Activated CD4-positive, alpha-beta T cell treated with anti-CD3 and anti-CD28 coated beads, Interleukin-2, Interleukin-4, amounts not matched to agents 100 ng/mL and 50 ng/mL, durations not matched to agents 16 hours and 8 hours (primary cell): ENCODE measurements around the gene SASH3.

ENCODE experiments used
- DNase-seq: peaks from one replicate; pipeline ENCODE4 v3.0.0-alpha.2; 2020; ENCODE audit warnings: low spot score

SASH3 gene

DNA sequence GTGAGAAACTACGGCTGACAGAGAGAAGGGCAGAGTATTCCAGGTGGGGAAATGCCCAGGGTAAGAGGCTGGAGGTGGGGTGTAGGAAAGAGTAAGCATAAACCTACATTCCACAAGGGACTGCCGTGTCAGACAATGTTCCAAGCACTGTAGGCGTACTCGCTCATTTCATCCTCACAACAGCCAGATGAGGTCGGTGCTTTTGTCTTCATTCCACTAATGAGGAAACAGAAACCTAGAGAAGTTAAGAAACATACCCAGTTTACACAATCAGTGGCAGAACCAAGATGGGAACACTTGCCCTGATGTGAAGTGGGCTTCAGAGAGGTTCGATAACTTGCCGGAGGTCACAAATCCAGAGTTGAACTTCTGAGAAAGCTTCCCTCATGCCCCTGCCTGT, 4.6 kb downstream of the SASH3 start:
- DNase-seq: no peak

DNA sequence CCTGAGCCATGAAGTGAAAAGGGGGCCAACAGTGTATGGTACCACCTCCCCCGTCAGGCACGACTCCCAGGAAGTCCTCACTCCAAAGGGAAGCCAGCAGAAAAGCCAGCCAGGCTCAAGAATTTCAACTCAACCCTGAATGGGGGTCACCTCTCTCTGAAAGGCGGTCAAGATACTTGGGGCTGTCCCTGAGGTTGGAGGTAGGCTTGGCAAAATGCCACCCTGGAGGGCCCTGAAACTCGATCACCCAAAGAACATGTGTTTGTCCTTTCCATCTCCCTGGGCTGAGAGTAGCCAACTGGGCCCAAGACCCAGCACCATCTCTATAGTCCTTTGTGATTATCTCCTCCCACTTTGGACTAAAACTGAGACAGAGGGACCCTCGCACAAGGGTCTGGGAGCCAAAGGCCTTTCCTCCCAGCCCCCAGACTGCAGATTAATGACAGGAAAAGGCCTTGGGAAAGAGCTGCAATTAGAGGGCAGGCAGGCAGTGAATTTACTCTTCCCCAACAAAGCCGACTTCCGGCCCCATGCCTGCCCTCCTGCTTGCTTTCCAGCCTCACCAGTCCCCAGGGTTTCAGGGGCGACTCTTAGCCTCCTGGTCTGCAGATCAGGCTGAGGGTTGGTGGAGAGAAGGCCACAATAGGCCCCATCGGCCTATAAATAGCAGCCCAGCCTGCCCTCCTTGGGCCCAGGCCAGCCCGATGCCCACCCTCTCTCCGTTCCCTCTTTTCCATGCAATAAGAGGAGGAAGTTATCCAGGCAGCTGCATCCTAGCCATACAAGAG, 5.6 kb downstream of the SASH3 start:
- DNase-seq: no peak

GRCh38 chrX:129786210-129786651, 6.5 kb downstream of the SASH3 start:
- DNase-seq: no peak

DNA sequence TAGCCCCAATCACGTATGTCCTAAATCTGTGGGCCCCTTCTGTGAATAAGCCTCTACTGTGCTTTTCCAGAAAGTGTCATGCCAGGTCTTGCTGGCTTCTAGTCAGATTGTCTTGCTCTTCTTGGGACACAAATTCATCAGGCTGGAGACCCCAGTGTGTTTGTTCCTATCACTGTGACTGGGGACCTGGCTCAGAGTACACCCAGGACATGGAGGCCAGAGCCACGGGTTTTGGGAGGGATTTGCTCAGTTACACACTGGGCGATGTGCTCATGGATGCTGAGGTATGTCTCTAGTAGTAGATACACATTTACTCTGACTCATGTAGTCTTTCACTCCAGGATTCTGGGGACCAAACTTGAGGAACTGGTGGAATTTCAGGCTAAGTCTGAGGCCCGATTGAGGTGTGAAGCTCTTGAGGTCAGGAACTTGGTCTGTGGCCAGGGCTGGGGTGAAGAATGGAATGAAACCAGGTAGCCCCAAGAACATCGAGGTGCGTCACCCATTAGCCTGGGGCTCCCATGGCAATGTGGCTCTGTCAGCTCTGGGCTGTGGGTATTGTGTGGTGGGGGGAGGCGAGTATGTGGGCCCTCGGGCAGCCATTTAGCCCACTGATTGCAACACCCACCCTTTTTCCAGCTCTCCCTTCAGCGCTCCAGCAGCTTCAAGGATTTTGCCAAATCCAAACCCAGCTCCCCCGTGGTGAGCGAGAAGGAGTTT, 7.7 kb downstream of the SASH3 start:
- DNase-seq: no peak

DNA sequence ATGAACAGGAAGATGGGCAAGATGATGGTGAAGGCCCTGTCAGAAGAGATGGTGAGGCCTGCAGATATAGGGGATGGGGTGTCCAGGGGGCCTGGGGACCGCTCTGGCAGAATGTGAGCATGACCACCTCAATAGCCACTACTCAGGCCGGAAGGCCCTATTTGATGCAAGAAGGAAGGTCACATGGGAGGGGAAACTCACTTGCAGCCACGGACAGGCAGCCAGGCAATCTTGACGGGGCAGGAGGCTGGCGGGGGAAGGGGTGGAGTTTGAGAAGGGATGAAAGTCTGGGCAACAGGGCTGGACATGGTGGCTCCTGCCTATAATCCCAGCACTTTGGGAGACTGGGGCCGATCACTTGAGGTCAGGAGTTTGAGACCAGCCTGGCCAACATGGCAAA, 8.8 kb downstream of the SASH3 start:
- DNase-seq: no peak

DNA sequence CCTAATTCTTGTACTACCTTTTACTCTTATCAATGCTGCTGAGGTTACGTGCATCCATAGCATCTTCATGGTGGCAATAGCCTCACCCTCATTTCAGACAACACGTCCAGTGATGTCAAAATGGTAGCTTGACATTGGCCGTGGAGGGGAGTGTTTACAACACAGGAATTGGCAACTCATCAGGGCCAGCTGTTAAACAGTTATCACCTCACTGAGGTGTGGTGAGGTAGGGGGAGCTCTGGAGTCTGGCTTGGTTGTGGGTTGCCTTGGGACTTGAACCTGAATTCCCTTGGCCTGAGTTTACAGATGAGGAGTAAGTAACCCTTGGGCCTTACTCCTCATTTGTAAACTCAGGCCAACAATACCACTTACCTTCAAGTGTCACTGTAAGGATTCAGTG, 10.4 kb downstream of the SASH3 start:
- DNase-seq: no peak

DNA sequence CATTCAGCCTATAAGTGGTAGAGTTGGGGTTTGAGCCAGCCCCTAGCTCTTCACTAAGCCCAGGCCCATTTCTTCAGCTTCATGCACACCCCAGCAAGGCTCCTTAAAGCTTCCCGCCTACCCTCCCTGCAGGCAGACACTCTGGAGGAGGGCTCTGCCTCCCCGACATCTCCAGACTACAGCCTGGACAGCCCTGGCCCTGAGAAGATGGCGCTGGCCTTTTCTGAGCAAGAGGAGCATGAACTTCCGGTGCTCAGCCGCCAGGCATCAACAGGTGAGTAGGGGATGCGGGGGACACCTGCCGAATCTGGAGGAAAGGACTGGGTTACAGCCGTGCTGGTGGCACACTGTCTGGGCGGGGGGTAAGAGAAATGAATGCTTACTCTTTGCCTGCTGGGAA, 11.1 kb downstream of the SASH3 start:
- no peak for DNase-seq

DNA sequence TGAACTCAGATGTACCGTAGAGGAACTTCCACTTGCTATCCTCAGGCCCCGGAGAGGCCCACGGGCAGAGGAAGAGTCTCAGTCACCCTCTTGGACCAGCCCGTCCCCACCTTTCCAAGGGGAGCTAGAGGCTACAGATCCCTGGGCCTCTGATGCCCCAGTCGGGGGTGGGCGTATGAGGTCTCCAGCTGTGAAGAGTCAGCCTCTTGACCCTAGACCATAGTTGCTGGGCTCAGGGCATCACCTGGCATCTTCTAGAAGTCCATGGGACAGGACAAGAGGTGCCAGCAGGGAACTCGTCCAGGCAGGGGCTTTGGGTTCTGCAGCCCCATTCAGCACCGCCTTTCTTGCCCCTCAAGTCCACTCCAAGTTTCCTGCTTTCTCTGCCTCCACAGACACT, 11.6 kb downstream of the SASH3 start:
- no peak for DNase-seq

DNA sequence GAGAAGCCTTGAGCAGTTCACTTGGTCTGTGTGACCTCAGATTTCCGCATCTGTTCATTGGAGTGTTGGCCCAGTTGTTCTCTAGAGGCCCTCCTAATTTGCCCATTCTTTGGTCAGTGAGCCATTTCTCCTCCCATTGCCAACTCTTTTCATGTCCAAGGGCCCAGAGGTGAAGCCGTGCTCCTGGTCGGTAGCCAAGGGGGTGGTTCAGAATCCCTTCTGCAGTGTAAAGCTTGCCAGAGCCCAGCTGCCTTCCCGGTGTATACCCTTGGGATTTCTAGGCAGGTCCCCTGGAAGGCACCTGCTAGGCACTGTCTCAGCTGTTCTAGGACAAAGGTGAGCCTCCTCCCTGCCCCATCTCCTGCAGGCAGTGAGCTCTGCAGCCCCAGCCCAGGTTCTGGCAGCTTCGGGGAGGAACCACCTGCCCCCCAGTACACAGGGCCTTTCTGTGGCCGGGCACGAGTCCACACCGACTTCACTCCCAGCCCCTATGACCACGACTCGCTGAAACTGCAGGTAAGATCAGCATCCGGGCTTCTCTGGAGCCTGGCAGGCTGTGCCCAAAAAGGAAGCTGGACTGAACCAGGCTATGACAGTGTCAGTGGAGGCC, 12.3 kb downstream of the SASH3 start:
- DNase-seq: no peak

DNA sequence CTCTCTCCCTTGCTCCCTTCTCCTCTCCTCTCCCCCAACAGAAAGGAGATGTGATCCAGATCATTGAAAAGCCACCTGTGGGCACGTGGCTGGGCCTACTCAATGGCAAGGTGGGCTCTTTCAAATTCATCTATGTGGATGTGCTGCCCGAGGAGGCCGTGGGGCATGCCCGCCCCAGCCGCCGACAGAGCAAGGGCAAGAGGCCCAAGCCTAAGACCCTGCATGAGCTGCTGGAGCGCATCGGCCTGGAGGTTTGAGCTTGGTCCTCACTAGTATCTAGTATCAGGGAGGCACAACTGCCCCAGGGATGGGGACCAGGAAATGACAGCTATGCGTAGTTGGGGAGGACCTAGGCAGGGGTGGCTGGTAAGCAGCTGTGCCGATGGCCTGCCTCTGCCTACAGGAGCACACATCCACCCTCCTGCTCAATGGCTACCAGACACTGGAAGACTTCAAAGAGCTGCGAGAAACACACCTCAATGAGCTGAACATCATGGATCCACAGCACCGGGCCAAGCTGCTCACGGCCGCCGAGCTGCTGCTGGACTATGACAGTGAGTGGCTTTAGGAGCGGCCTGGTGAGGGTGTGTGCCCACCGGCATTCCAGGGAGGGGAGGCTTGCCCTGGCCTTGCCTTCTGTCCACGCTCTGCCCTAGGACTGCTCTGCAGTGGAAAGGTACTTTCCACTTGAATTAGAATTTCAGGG, 13.0 kb downstream of the SASH3 start:
- DNase-seq: no peak

DNA sequence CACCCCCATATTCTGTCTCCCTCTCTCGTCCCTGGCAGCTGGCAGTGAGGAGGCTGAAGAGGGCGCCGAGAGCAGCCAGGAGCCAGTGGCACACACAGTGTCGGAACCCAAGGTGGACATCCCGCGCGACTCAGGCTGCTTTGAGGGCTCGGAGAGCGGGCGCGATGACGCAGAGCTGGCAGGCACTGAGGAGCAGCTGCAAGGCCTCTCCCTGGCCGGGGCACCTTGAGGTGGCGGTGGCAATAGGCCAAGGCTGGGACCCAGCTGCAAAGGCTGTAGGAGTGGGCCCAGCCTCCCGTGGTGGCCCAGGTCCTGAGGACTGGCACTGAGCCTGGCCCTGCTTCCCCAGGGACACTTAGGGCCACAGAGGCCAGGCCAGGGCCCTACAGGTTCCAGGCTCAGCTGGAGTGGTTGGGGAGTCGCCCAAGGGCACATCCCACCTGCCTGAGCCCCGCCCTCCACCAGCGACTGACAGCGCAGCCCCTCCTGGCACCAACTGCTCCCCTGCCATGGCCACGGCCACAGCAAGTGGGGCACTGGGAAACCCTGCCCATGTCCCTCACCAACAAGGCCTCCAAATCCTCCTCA, 13.9 kb downstream of the SASH3 start:
- no peak for DNase-seq

DNA sequence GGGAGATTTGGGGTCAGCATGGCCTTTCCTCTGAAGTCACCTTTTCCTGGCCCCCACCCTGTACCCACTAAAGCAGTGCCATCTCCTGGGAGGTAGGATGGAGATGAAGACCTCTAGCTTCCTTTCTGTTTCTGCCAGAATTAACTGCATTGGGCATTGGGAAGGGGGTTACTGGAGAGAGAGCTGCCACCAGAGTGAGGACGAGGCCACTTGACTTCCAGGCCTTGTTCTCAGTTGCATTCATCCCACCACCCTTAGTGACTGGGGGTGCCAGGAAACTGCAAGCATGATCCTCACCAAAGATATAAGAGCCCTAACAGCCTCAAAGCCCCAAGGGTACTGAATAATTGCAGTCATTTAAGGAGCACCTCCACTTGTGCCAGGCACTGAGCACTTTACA, 15.8 kb downstream of the SASH3 start:
- DNase-seq: no peak

DNA sequence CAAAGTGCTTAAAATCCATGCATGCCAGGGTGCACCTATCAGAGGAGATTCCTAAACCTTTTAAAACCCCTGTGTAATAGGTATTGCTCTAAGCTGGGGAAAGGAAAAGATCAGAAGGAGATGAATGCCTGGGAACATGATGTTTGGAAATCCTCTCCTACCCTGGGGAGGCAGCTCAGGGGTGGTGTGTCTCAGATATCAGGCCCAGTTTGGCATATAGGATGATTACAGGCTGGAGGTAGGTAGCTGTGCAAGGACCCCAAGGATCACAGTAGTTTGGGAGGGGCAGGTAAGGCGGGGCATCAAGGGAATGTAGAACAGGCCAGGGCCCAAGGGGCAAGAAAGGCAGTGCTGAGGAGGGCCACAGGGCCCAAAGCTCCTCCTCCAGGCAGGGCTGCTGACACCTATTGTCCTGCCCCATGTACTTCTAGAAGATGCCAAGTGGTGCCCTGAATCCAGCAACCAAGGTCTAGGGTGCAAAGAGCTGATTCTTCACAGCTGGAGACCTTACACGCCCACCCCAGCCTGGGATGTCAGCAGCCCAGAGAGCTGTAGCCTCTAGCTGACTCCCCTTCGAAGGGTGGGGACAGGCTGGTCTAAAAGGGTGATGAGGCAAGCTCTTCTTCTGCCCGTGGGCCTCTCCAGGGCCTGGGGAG, 17.6 kb downstream of the SASH3 start:
- no peak for DNase-seq

- no peak for DNase-seq
Observed at GRCh38 chrX:129798456-129798855, 18.7 kb downstream of the SASH3 start.

- DNase-seq: no peak
Observed at GRCh38 chrX:129798888-129799287, 19.1 kb downstream of the SASH3 start.

DNA sequence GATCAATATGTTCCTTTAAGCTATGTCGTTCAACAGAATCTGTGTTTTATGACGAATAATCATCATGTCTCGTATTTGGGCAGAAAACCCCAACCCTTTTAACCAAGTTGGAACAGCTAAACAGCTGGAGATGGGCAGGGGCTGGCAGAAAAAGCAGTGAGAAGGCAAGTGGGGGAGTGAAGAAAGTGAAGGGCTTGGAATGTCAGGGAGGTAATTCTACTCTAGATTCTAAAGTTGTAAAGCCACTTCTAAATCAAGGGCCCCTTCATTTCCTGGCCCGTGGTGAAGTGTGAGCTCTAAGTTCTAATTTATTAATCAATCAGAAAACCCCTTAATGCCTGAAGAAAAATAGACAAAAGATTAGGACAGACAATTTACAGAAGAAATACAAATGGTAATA, 20.4 kb downstream of the SASH3 start:
- DNase-seq: no peak

DNA sequence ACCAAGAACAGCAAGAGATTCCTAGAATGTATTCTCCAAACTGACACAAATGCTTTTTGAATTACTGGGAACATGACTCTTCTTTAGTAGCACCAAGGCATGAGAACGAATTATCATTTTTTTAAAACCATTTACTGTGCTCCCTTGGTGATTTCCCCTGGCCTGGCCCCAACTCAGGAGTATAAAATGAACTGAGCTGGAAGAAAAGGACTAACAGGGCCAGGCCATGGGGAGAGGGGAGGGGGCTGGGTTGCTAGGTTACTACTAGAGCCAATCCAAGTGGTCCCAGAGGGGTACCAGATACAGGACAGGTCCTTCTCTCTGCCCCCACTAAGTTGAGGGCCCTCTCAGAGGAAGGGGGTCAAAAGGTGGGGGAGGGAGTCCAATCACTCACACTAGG, 23.1 kb downstream of the SASH3 start:
- DNase-seq: no peak

DNA sequence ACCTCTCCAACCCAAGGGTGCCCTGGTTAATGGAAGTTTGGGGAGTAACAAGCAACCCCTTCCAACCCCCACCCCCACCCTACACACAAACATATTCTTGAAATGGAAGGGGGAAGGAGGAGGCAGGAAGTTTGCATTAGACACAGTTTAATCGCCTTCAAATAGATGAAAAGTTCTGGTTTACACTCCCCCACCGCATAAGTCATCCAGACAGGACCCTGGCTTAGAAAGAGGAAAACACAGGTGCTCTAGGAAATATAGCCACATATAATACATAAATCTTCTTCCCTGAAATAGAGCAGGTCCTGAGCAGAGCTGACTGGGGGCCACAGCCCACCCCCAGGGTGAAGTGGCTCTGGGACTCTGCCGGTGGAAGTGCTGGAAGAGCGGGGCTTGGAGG, 25.1 kb downstream of the SASH3 start:
- no peak for DNase-seq

- no peak for DNase-seq
Observed at GRCh38 chrX:129808158-129808828, 28.5 kb downstream of the SASH3 start.

GRCh38 chrX:129808829-129809796, 29.4 kb downstream of the SASH3 start:
- DNase-seq: no peak
